AG04449 (cell line): ENCODE data around the gene HEATR9.

Source experiments
- CTCF ChIA-PET: fragments of 350-600 bp; formaldehyde crosslinking; extraction: SDS; loops from one replicate; lab custom pipeline; 2021; ENCODE audit warnings: antibody characterized with exemption; lab: Yijun Ruan, JAX
- POLR2A ChIA-PET: fragments of 400-600, 350-600 bp; formaldehyde crosslinking; extraction: SDS; loops from one replicate; lab custom pipeline; 2020; ENCODE audit warnings: antibody characterized with exemption, inconsistent platforms; lab: Yijun Ruan, JAX
- DNase-seq: peaks from one replicate; pipeline ENCODE4 v3.0.0-alpha.2; 2010; ENCODE audit warnings: low read depth, low spot score
- H3K4me3 ChIP-seq: 2 replicates; pipeline ENCODE4 v1.5.1; 2011; ENCODE audit warnings: low read depth, mild to moderate bottlenecking, control low read depth, low read length
- CTCF ChIP-seq: IDR thresholded peaks from one replicate; pipeline ENCODE4 v1.5.1; 2011; ENCODE audit warnings: mild to moderate bottlenecking, moderate library complexity, low read length, control low read depth, inconsistent platforms; ENCODE audit not compliant: insufficient read depth; ENCODE audit errors: missing control alignments

Gene HEATR9

GRCh38 chr17:35868737-35869136 is at the start of gene HEATR9:
Gene HEATR9, minus strand, starts transcription at chr17:35868891. Its CDS starts 149 bp downstream, at chr17:35868742.
- DNase-seq = no peak
- ChIA-PET CTCF (interaction anchor here (2.6 kb wide), 1 partner anchor 19 kb away, joined by 9 read pairs; no protein-coding TSS in a partner anchor), POLR2A (no interaction called here)
- no peak within 1 kb of the TSS for H3K4me3 ChIP-seq
- no peak for TF ChIP-seq CTCF

- TF ChIP-seq CTCF = no peak
- no peak overlapping the region for H3K4me3 ChIP-seq
- ChIA-PET CTCF (no interaction called here), POLR2A (no interaction called here)
- DNase-seq = no peak
Observed at GRCh38 chr17:35917519-35918213, 49.0 kb upstream of the HEATR9 start.

GRCh38 chr17:35915153-35915964 is 46.7 kb upstream of the HEATR9 start:
- POLR2A ChIA-PET = no interaction called here
- H3K4me3 ChIP-seq = no peak overlapping the region
- TF ChIP-seq CTCF = no peak
- no peak for DNase-seq
- CTCF ChIA-PET = no interaction called here

- H3K4me3 ChIP-seq = no peak overlapping the region
- CTCF ChIA-PET = no interaction called here
- no peak for TF ChIP-seq CTCF
- no peak for DNase-seq
- POLR2A ChIA-PET = no interaction called here
Observed at GRCh38 chr17:35914354-35914753, 45.7 kb upstream of the HEATR9 start.

GRCh38 chr17:35913609-35914008 is 44.9 kb upstream of the HEATR9 start:
- no peak overlapping the region for H3K4me3 ChIP-seq
- no peak for TF ChIP-seq CTCF
- CTCF ChIA-PET = no interaction called here
- POLR2A ChIA-PET = no interaction called here
- no peak for DNase-seq

GRCh38 chr17:35912942-35913341 is 44.3 kb upstream of the HEATR9 start:
- DNase-seq = no peak
- ChIA-PET CTCF (no interaction called here), POLR2A (no interaction called here)
- H3K4me3 ChIP-seq = no peak overlapping the region
- no peak for TF ChIP-seq CTCF
